Skeletal muscle cell (primary cell): ENCODE results near the gene SHLD2.
"Not testable (repeated sequence)": the region's sequence is repeated elsewhere in the genome, so short reads cannot be mapped to it uniquely, and the experiment has no call there.

Source experiments
- DNase-seq: peaks from one replicate; pipeline ENCODE4 v3.0.0-alpha.2; 2010; ENCODE audit warnings: low read depth
- H3K4me3 ChIP-seq: 2 replicates; pipeline ENCODE4 v1.5.1; 2011; ENCODE audit warnings: low read depth, mild to moderate bottlenecking, control low read depth, low read length, moderate library complexity

Gene SHLD2

DNA sequence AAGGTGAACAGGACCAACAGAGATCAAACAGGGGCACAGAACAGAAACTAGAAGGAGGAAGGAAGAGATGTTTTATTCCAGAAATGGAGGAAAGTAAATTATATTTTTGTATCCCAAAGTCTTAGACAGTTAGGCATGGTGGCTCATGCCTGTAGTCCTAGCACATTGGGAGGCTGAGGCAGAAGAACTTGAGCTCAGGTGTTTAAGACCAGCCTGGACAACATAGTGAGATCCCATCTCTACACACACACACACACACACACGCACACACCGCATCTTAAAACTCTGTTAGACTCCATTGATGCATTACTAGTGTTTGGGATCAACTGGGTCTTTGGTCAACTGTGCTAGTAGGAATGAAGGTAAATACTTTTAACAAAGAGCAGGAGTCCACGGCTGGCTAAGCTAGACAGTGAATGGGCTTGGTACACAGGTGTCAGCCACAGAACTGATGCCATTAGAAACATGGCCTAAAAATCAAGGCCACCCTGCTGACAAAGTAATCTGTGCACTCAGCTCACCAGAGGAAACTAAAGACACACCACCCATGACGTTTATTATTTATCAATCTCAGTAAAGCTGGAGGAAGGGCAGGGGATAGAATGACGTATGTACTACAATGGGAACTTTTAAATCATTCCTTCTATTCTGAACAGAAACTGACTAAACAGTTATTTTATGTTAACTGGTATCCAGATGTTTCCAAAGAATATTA lies 11.3 kb upstream of the SHLD2 start:
- not testable (repeated sequence) for H3K4me3 ChIP-seq
- DNase-seq, result peak; percentile 40

DNA sequence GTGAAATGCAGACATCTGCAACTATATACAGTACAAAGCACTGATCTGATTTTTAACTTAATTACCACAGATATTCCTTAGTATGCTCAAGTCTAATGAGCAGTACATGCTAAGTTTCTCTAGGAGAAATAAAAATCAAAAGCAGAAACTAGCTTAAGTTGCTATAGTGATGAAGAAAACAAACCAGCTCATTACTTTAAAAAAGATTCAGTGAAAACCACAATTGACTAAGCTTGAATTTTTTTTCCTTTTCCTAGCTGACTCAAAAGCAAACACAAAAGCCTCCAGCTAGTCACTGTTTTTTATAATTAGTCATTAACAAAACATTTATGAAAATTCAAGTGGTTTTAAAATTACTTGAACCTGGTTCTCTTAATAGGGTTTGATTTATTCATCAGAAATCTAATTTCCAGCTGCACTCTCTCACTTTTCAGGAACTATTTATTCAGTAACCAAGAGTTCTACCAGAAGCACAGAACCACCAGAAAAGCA lies 10.7 kb upstream of the SHLD2 start:
- not testable (repeated sequence) for H3K4me3 ChIP-seq, DNase-seq

DNA sequence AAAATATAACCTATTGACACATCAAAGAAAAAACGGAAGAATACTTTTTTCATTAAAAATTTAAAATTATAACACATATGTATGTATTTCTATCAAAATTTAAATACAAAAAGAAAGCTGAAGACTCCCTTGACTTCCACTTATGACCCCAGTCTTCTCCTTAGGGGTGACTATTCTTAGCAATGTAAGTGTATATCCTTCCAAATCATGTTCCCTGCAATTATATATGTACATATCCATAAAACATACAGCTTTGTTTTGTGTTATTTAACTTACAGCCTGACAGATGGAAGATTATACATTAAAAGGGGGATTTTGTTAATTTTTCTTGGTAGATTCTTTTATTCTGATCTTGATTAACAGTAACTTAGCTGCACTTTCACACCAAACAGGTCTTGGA lies 9.5 kb upstream of the SHLD2 start:
- no peak overlapping the region for H3K4me3 ChIP-seq

DNA sequence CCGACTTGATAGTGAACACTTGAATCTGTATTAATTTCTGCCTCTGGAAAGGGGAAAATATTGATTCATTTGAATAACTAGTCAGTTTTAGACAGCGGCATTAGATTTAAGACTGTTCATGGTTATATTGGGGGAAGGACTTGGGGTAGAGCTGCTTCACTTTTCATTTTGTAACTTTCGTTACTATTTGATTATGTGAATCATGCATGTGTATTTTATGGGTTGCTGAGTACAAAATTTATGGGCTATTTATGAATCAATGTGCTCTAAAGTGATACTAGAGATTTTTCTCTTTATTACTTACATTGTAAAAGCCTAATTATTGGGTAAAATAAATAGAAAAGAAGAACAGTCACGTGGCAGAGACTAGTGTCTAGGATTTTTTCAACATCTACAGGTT lies 5.3 kb upstream of the SHLD2 start:
- DNase-seq, result no peak
- H3K4me3 ChIP-seq, result no peak overlapping the region

More for the DNA sequence above, 9.5 kb upstream of the SHLD2 start:
- DNase-seq, result no peak

DNA sequence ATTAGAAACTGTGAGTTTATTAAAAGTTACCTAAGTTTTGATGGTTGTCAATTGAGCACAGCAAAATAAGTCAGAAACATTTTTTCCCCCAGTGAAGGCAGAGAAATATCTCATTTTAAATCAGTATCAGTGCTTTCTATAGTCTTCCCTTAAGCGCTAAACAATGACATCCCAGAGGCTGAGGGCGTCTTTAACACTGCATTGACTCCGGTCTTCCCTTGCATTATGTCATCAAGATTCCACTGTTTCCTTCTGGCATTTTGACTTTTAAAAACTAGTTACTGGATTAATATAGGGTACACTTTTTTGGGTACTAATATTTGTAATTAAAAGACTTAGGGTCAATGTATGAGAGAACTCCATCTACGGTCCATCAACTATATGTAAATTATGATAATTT lies 4.2 kb upstream of the SHLD2 start:
- DNase-seq, result no peak
- H3K4me3 ChIP-seq, result no peak overlapping the region

DNA sequence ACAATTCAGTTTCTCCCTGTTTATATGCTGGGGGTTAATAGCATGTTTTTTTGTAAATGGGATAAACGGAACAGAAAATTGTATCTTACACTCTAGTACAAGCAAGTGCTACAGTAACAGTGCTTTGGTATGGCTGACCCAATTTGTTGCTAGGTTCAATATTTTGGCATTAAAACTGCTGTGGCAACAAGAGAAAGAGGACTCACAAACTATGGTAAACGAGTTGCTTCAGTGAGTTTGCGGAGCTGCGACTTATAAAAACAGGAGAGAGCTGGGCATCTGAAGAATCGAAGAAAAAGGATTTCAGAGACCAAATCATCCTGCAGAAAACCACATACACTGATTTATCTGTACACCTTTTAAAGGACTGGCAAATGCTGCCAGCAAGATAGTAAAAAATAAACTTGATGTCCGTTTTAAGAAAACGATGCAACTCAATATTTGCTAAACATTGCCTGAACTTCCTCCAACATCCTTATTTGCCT lies 2.6 kb upstream of the SHLD2 start:
- DNase-seq, result no peak
- H3K4me3 ChIP-seq, result peak overlapping the region; percentile 72

DNA sequence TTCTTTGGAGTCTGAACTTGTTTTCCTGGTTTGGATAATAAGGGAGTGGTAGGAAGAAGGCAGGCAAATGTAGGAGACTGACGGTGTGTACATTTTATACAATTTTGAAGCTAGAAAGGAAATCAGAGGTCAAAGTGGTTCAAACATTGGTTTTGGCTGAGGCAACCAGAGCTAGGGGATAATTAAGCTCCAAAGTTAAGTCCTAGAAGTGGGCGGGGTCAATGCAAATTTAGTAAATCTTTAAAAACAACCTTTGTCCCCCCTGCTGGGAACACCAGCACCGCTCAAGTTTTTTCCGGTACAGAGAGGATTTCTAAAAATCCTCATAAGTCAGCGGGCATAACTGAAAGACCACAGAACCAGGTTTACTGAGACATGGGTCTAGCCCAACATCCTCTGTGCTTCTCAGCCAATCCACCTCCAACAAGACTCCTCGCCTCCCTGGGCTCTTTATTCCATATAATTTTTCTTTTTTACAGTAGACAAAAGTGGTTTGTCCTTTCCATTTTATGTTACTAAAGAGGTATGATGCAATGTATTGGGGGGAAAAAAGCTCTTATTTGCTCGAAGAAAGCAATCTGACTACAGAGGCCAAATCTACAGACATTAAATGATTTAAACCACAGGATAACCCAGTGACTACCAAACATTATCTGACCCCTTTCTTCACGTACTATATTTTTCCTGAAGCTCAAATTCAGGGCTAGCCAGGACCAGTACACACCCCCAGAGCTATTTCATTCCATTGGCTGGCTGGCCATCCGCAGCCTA lies 2.0 kb upstream of the SHLD2 start:
- peak overlapping the region; percentile 72 for H3K4me3 ChIP-seq
- no peak for DNase-seq

DNA sequence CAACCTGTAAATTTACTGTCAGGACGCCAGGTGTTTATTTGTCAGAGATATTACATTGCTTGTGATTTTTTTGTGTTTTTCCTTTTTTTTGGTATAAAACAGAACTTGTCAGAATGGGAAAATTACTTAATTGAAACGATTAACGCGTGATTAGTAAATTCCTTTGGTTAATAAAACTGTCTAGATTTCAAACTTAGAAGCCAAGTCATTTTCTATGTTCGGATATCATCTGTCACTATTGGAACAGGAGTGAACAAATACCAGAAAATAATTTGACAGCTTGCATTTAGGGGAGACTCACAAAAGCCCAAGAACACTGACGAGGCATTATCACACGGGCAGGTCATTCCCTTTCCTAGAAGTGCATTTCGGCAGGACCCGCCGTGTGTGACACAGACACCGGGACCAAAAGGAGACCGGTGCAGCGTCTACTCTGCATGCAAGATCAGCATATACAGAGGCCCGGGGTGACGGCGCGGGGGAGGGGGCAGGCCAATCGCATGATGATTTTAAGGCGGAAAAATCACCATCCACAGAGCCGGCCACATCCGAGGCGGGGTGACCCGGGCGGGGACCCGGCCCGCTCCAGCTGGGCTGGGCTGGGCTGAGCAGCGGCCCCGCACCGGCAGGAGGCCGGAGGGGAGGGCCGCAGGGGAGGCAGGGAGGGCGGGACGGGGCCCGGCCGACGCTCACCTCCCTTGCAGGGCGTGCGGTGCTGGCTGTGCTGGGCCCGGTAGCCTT lies 1.2 kb upstream of the SHLD2 start:
- DNase-seq, result no peak
- peak overlapping the region; percentile 72 for H3K4me3 ChIP-seq

DNA sequence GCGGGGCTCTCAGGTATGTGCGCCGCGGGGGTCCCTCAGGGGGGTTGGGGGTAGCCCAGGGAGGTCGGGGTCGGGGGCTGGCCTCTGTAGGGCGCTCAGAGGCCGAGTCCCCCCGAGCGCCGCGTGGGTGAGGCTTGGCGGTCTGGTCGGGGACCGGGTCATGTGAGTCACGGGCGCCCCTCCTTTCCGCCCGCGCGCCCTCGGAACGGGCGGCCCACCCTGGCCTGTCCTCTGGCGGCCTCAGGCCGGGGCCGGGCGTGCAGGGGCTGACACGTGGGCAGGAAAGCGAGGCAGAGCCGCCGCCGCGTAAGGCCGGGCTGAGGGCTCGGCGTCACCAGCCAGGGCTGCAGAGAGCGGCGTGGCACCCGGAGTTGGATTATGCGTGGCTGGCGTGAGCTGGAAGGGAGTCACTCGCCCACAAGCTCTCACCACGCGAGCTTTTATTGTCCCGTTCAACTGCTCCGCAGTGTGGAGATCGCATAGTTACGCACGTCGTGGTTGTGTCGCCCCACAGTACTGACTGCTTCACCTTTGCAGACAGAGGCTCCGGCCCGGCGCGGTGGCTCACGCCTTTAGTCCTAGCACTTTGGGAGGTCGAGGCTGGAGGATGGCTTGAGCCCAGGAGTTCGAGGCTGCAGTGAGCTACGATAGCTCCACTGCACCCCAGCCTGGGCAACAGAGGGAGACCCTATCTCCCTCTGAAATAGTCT lies 385 bp downstream of the SHLD2 start:
- peak; percentile 58 for DNase-seq
- H3K4me3 ChIP-seq, result peak overlapping the region; percentile 73

DNA sequence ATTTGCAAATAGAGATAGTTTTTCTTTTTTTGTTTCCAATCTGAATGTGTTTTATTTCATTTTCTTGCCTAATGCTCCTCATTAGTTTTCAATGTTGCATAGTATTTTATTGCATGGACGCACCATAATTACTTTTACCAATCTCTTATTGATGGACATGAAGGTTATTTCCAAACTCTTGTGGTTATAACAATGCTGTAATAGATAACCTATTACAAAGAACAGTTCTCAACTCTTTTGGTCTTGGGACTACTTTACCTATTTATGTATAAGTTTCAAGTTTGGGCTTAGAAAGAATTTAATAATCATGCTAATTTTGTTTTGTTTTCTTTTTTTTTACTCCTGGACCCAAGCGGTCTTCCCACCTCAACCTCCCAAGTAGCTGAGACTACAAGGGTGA lies 7.0 kb downstream of the SHLD2 start:
- DNase-seq, result no peak
- H3K4me3 ChIP-seq, result no peak overlapping the region

DNA sequence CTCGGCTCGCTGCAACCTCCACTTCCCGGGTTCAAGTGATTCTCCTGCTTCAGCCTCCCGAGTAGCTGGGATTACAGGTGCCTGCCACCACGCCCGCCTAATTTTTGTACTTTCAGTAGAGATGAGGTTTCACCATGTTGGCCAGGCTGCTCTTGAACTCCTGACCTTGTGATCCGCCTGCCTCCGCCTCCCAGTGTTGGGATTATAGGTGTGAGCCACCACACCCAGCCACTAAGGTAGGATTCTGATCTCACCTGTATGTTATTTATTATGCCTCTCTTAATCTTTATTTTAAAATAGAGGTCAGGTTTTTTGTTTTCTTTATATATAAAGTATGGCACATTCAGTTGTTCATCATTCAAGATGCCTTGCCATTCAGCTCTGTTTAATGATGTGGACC lies 9.7 kb downstream of the SHLD2 start:
- H3K4me3 ChIP-seq, DNase-seq: not testable (repeated sequence)

DNA sequence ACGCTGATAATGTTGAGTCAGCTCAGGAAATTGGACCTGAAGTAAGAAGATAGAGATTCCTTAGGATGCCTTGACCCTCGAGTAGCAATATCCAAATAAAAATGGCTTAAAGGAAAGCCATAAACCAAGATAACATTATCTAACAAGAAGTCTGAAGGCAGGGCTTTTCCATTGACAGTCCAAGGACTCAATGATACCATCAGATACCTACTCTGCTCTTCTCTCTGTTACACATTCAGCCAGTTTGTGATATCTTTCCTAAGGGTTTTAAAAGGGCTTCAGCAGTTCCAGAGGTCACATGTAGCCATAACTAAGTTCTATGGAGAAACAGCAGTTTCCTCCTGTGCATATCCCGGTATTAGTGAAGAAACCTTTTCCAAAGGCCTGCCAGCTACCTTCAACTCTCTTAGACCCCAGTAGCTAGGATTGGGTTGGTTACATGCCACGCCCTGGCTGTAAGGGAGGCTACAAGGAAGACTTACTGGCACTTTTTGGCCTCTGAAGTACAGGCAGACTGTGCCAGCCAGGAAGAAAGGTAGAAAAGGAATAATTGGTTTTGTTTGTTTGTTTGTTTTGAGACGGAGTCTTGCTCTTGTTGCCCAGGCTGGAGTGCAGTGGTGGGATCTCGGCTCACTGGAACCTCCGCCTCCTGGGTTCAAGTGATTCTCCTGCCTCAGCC lies 10.6 kb downstream of the SHLD2 start:
- DNase-seq, result no peak

DNA sequence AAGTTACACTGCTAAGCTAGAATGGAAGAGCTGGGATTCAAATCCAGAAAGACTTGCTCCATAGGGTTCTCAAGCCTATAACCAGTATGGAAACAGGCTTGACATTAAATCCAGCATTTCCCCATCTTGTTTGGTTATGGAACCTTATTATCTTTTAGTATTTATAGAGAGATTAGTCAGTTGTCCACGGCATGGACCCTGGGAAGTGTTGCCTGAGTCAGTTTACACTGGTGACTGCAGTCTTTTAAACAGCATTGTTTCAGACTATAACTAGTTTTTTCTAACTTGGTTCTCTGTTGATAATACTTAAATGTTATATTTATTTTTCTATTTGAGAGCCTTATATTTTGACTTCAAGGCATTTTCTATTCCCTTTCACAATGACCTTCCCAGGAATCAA lies 23.1 kb downstream of the SHLD2 start:
- not testable (repeated sequence) for H3K4me3 ChIP-seq, DNase-seq

More for the DNA sequence above, 10.6 kb downstream of the SHLD2 start:
- H3K4me3 ChIP-seq, result no peak overlapping the region

DNA sequence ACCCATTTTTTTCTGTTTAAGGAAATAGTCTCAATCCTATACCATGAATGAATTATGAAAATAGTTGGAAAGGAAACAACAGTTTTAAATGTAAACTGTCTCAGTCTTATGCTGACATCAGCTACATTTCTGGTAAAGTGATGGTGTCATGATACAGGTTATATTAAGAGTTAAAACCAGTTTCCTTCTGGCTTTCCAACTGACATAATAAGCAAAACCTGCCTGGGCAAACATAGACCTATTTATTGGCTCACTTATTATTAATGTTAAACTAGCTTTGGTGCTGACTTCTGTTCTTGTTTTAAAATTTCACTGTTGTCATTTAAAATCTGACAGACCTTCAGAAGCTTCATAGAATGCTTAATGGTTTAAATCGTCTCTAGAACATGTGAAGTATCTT lies 24.0 kb downstream of the SHLD2 start:
- not testable (repeated sequence) for DNase-seq, H3K4me3 ChIP-seq

DNA sequence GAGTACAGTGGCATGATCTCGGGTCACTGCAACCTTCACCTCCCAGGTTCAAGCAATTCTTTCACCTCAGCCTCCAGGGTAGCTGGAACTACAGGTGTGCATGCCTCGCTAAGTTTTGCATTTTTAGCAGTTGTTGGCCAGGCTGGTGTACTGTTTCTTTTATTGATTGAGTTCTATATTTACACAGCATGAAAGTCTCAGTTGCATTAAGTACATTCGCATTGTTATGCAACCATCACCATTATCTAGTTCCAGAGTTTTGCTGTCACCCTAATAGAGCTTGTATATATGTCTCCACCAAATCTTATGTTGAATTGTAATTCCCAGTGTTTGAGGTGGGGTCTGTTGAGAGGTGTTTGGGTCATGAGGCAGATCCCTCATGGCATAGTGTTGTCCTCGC lies 28.3 kb downstream of the SHLD2 start:
- not testable (repeated sequence) for DNase-seq, H3K4me3 ChIP-seq

DNA sequence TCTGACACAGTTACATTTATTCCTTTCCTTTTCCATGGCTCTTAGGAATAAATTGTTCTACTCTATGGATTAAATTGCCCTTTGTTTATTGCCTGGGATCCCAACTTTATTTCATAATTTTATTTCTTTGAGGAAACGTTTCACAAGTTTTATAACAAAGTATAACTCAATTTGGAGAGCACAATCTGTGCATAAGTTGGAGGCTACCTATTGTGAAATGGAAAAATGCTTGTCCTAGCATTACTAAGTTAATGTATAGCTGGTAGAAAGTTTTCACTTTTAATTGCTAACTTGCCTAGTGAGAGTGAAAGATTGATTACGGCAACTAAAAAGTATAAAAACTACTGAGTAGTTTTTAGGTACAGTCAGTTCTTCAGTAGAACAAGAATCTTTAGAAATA lies 32.0 kb downstream of the SHLD2 start:
- not testable (repeated sequence) for H3K4me3 ChIP-seq, DNase-seq

DNA sequence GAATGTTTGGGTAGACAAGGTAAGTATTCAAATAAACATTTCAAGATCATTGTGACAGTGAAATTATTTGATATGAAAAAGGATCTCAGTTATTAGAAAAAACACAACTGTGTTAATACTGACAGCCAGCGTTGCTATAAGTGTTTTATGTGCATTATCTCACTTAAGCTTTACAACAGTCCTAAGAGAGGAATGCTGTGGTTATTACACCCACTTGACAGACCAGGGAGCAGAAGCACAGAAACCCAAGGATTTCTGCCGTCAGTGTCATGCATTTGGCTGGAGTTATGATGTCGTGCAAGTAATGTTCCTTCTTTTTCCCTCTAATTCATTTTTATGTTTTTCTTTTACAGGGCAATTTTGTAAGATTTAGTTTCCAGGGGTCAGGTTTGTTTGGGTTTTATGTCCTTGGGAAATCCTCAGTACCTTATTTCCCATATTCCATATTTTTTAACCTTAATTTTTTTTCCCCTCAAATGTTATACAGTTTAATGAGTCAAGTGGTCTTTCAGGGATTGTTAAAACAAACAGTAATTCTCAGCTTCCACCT lies 32.7 kb downstream of the SHLD2 start:
- DNase-seq, H3K4me3 ChIP-seq: not testable (repeated sequence)

DNA sequence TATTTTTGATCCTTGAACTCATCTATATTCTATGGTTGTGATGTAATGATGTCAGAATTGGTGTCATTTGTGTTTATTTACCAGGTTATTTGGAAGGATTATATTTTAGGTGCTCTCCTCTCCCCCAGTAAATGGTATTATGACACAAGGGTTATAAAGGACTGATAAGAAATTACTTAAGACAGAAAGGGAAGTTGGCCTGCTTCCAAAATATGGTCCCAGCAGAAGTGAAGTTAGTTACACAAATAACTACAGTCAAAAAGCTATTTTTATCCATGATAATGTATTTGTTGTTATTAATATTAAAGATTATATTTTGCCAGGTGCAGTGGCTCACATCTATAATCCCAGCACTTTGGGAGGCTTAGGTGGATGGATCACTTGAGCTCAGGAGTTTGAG lies 37.2 kb downstream of the SHLD2 start:
- not testable (repeated sequence) for DNase-seq, H3K4me3 ChIP-seq
